ENCODE measurements around the gene ASIC1. TPM values are rescaled to one million over a fixed set of nuclear protein-coding genes. Genes with fewer than 3 reads are reported as not detected.

ASIC1 gene
- polyA plus RNA-seq, 3 donors = not detected

- peaks cover 77 to 88% of the 10 kb centered on the region in 2 donors for H3K36me3 Mint-ChIP-seq
Observed at GRCh38 chr12:50097952-50098351, 40.6 kb downstream of the ASIC1 start.

GRCh38 chr12:50099302-50100008 is 42.1 kb downstream of the ASIC1 start:
- Histone ChIP-seq H4K20me1 (ENCODE audit: insufficient read depth, low read length) (no peaks in the 10 kb centered on the region), H3K4me2 (replicated peaks; ENCODE audit: extremely low read depth, low read length, poor library complexity, severe bottlenecking) (no peak overlapping the region), H3K4me3 (replicated peaks in 1 of 3; ENCODE audit: low read depth in 2 of 3, low read length in 3 of 3) (no peak overlapping the region), H3K27ac (ENCODE audit: low read depth in 1 of 2, low read length in 2 of 2) (no peak overlapping the region), H3K27me3 (ENCODE audit: control insufficient read depth in 2 of 2, insufficient read depth in 2 of 2, low read length in 2 of 2) (no peaks in the 10 kb centered on the region), H3K79me2 (ENCODE audit: insufficient read depth, low read length) (no peaks in the 10 kb centered on the region), H3K4me1 (ENCODE audit: control insufficient read depth in 1 of 2, insufficient read depth in 2 of 2, low read length in 2 of 2) (no peaks in the 10 kb centered on the region), H2AFZ (ENCODE audit: insufficient read depth, low read depth, low read length, poor library complexity, severe bottlenecking) (no peak overlapping the region), H3K9ac (ENCODE audit: insufficient read depth, low read length, poor library complexity, severe bottlenecking) (no peak overlapping the region), H3K9me3 (replicated peaks in 1 of 2; ENCODE audit: control insufficient read depth in 1 of 2, insufficient read depth in 1 of 2, low read length in 2 of 2) (no peaks in the 10 kb centered on the region), H3K36me3 (replicated peaks in 1 of 2; ENCODE audit: control insufficient read depth in 1 of 2, insufficient read depth in 2 of 2, low read length in 2 of 2) (peaks cover 55 to 72% of the 10 kb centered on the region in 2 donors)
- Mint-ChIP-seq H3K36me3 (peaks cover 68 to 73% of the 10 kb centered on the region in 2 donors), H3K27ac (peak overlapping the region in 3 of 7 donors; percentile 15 to 74 (median 33)), H3K9me3 (peaks cover 0 to 2% (median 0%) of the 10 kb centered on the region in 7 donors), H3K4me1 (no peaks in the 10 kb centered on the region), H3K27me3 (ENCODE audit: low read depth in 3 of 3) (peaks cover 0 to 3% (median 0%) of the 10 kb centered on the region in 3 donors), H3K4me3 (no peak overlapping the region)
- no peak for DNase-seq
- WGBS (ENCODE audit: insufficient coverage) = 92% methylated on average over 4 of the region's 5 CpGs
- intact Hi-C loops (cut with micrococcal nuclease) = no loop called here
- TF ChIP-seq CTCF (IDR thresholded peaks at IDR 0.05) = no peak

More at GRCh38 chr12:50097952-50098351, 40.6 kb downstream of the ASIC1 start:
- Mint-ChIP-seq H3K9me3 (no peaks in the 10 kb centered on the region), H3K27me3 (ENCODE audit: low read depth in 3 of 3) (no peaks in the 10 kb centered on the region), H3K27ac (no peak overlapping the region), H3K4me3 (no peak overlapping the region), H3K4me1 (no peaks in the 10 kb centered on the region)
- 100% methylated on average over 4 of the region's 6 CpGs for WGBS (ENCODE audit: insufficient coverage)
- Histone ChIP-seq H3K9ac (ENCODE audit: insufficient read depth, low read length, poor library complexity, severe bottlenecking) (no peak overlapping the region), H3K36me3 (replicated peaks in 1 of 2; ENCODE audit: control insufficient read depth in 1 of 2, insufficient read depth in 2 of 2, low read length in 2 of 2) (peaks cover 67 to 87% of the 10 kb centered on the region in 2 donors), H3K4me2 (replicated peaks; ENCODE audit: extremely low read depth, low read length, poor library complexity, severe bottlenecking) (no peak overlapping the region), H3K4me3 (replicated peaks in 1 of 3; ENCODE audit: low read depth in 2 of 3, low read length in 3 of 3) (no peak overlapping the region), H3K27me3 (ENCODE audit: control insufficient read depth in 2 of 2, insufficient read depth in 2 of 2, low read length in 2 of 2) (no peaks in the 10 kb centered on the region), H3K79me2 (ENCODE audit: insufficient read depth, low read length) (no peaks in the 10 kb centered on the region), H2AFZ (ENCODE audit: insufficient read depth, low read depth, low read length, poor library complexity, severe bottlenecking) (no peak overlapping the region), H3K27ac (ENCODE audit: low read depth in 1 of 2, low read length in 2 of 2) (no peak overlapping the region), H4K20me1 (ENCODE audit: insufficient read depth, low read length) (no peaks in the 10 kb centered on the region), H3K9me3 (replicated peaks in 1 of 2; ENCODE audit: control insufficient read depth in 1 of 2, insufficient read depth in 1 of 2, low read length in 2 of 2) (no peaks in the 10 kb centered on the region), H3K4me1 (ENCODE audit: control insufficient read depth in 1 of 2, insufficient read depth in 2 of 2, low read length in 2 of 2) (no peaks in the 10 kb centered on the region)
- intact Hi-C loops (cut with micrococcal nuclease) = no loop called here
- no peak for TF ChIP-seq CTCF (IDR thresholded peaks at IDR 0.05)
- no peak for DNase-seq

Measured in CD14-positive monocyte (primary cell).